HepG2 (cell line): Measurements from ENCODE around the gene PLD1. TPM values are rescaled to one million over a fixed set of nuclear protein-coding genes. Genes with fewer than 3 reads are reported as not detected.

Source experiments
- ARID2 ChIP-seq: sonication (generic); formaldehyde crosslinking; IDR thresholded peaks from 2 replicates; pipeline ENCODE4 v1.8.1; 2022; ENCODE audit warnings: mild to moderate bottlenecking, missing genetic modification reagents, borderline replicate concordance
- BRF2 ChIP-seq: sonication (generic); formaldehyde crosslinking; IDR thresholded peaks from 2 replicates; pipeline ENCODE4 v1.8.1; 2022; ENCODE audit warnings: mild to moderate bottlenecking, missing genetic modification reagents
- E2F5 ChIP-seq: sonication (generic); formaldehyde crosslinking; conservative IDR thresholded peaks from 2 replicates; pipeline ENCODE4 v1.4.0; 2020; ENCODE audit warnings: missing genetic modification reagents
- ISX ChIP-seq: sonication (generic); formaldehyde crosslinking; conservative IDR thresholded peaks from 2 replicates; pipeline ENCODE4 v1.5.0; 2020; ENCODE audit warnings: missing genetic modification reagents
- MYC ChIP-seq: sonication (generic); formaldehyde crosslinking; IDR thresholded peaks from 2 replicates; pipeline ENCODE4 v1.9.0; 2021; ENCODE audit warnings: missing genetic modification reagents, borderline replicate concordance
- NFE2L1 ChIP-seq: sonication (generic); formaldehyde crosslinking; IDR thresholded peaks from 2 replicates; pipeline ENCODE4 v1.4.0; 2020; ENCODE audit warnings: missing genetic modification reagents, mild to moderate bottlenecking, borderline replicate concordance
- PHF5A ChIP-seq: IDR thresholded peaks from one replicate; pipeline ENCODE4 v1.6.1; 2018; ENCODE audit warnings: low read depth, missing genetic modification reagents; ENCODE audit not compliant: unreplicated experiment
- RELA ChIP-seq: sonication (generic); formaldehyde crosslinking; IDR thresholded peaks from 2 replicates; pipeline ENCODE4 v1.4.0; 2020; ENCODE audit warnings: missing genetic modification reagents
- SIX1 ChIP-seq: sonication (generic); formaldehyde crosslinking; IDR thresholded peaks from 2 replicates; pipeline ENCODE4 v1.4.0; 2020; ENCODE audit warnings: missing genetic modification reagents, borderline replicate concordance
- TARDBP ChIP-seq: sonication (generic); formaldehyde crosslinking; IDR thresholded peaks from 2 replicates; pipeline ENCODE4 v1.8.0; 2022; ENCODE audit warnings: mild to moderate bottlenecking, missing genetic modification reagents
- U2AF2 ChIP-seq: fragments of 200-400 bp; formaldehyde crosslinking; IDR thresholded peaks from 2 replicates; pipeline ENCODE4 v1.6.1; 2017; ENCODE audit warnings: low read depth, mild to moderate bottlenecking, low read length
- ZFAT ChIP-seq: sonication (generic); formaldehyde crosslinking; conservative IDR thresholded peaks from 2 replicates; pipeline ENCODE4 v1.8.1; 2023; ENCODE audit warnings: missing genetic modification reagents, inconsistent platforms
- ZFP36L1 ChIP-seq: sonication (generic); formaldehyde crosslinking; IDR thresholded peaks from 2 replicates; pipeline ENCODE4 v1.8.0; 2022; ENCODE audit warnings: mild to moderate bottlenecking, missing genetic modification reagents, moderate library complexity
- ZMYM4 ChIP-seq: sonication (generic); formaldehyde crosslinking; IDR thresholded peaks from 2 replicates; pipeline ENCODE4 v1.8.1; 2023; ENCODE audit warnings: mild to moderate bottlenecking, missing genetic modification reagents
- ZNF264 ChIP-seq: sonication (generic); formaldehyde crosslinking; IDR thresholded peaks from 2 replicates; pipeline ENCODE4 v1.4.0; 2020; ENCODE audit warnings: missing genetic modification reagents
- ZNF362 ChIP-seq: sonication (generic); formaldehyde crosslinking; IDR thresholded peaks from 2 replicates; pipeline ENCODE4 v1.4.0; 2020; ENCODE audit warnings: missing genetic modification reagents, mild to moderate bottlenecking, borderline replicate concordance
- ZNF547 ChIP-seq: sonication (generic); formaldehyde crosslinking; IDR thresholded peaks from 2 replicates; pipeline ENCODE4 v1.5.1; 2020; ENCODE audit warnings: mild to moderate bottlenecking, missing genetic modification reagents
- ZNF562 ChIP-seq: sonication (generic); formaldehyde crosslinking; IDR thresholded peaks from 2 replicates; pipeline ENCODE4 v1.8.0; 2022; ENCODE audit warnings: missing genetic modification reagents, borderline replicate concordance
- ZNF570 ChIP-seq: sonication (generic); formaldehyde crosslinking; IDR thresholded peaks from 2 replicates; pipeline ENCODE4 v1.4.0; 2020; ENCODE audit warnings: mild to moderate bottlenecking, missing genetic modification reagents, borderline replicate concordance
- ZNF670 ChIP-seq: sonication (generic); formaldehyde crosslinking; IDR thresholded peaks from 2 replicates; pipeline ENCODE4 v1.8.0; 2022; ENCODE audit warnings: mild to moderate bottlenecking, missing genetic modification reagents, borderline replicate concordance
- ZNF724P ChIP-seq: sonication (generic); formaldehyde crosslinking; IDR thresholded peaks from 2 replicates; pipeline ENCODE4 v1.8.0; 2022; ENCODE audit warnings: missing genetic modification reagents, borderline replicate concordance
- polyA plus RNA-seq, 8 experiments: library from polyadenylated mRNA; depleted of rRNA in 3 of 8; stranded (reverse) in 7 of 8; unstranded in 1 of 8; fragments of >200 nt; fragmentation: Illumina TruSeq in 4 of 8; extraction: Trizol in 4 of 8; gene quantifications; 2 replicates each; pipeline versions ENCODE4 v1.2.1 to v1.2.3, GENCODE V29; 2011 to 2016; ENCODE audit warnings: low read depth in 4 of 8, missing spikeins in 1 of 8, mixed read lengths in 1 of 8; ENCODE audit not compliant: insufficient read depth in 1 of 8
- total RNA-seq, 5 experiments: library from RNA; depleted of rRNA; stranded (reverse); fragments of >200 nt; fragmentation: Illumina TruSeq; extraction: Trizol; gene quantifications; 2 replicates each; pipeline ENCODE4 v1.2.3, GENCODE V29; 2016; ENCODE audit warnings: low read depth in 1 of 5
- TF ChIP-seq, protein P1 (sequence below): sonication (generic); formaldehyde crosslinking; IDR thresholded peaks from 2 replicates; pipeline ENCODE4 v1.9.0; 2021; ENCODE audit warnings: missing genetic modification reagents, mild to moderate bottlenecking, borderline replicate concordance
- TF ChIP-seq, protein P2 (sequence below): sonication (generic); formaldehyde crosslinking; IDR thresholded peaks from 2 replicates; pipeline ENCODE4 v1.5.0; 2020; ENCODE audit warnings: mild to moderate bottlenecking, low read depth, missing genetic modification reagents, borderline replicate concordance
- TF ChIP-seq, protein P3 (sequence below): sonication (generic); formaldehyde crosslinking; IDR thresholded peaks from 2 replicates; pipeline ENCODE4 v1.4.0; 2020; ENCODE audit warnings: mild to moderate bottlenecking, missing genetic modification reagents

The PLD1 gene
- total and polyA plus RNA-seq, 2 of the 13 experiments (the other 11 are each of a cell fraction or from before 2014, with no cell fraction given) = 27.1 to 59.4 TPM

DNA sequence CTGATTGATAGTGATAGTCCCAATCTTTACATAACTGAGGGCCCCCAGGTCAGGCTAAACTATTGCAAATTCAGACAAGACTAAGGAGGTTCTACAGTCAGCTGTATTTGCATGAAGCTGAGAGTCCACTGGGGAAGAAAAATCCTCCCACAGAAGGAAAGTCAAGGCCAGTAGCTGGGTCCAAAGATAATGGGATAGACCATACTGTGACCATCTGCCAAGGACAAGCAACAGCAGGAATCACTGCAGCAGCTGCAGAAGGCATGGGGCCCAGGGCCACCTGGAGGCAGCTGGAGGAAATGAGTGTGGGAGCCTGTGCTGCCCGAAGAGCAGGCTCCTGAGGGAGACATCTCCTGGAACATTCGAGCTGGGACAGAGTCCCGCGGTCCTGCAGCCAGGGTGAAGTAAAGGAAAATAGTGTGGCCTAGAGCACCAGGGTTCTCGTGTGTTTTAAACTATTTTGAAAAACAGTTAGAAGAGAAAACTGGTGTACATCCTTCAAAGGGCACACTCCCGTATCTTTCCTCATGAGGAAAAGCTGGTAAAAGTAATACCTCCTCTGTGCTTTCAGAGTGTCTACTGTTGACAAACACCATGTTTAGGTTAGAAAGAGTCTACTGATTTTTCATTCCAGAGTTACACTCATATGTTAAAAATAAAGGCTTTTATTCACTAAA is 19.7 kb upstream of the PLD1 start (continued):
- TF ChIP-seq, protein P1, sequence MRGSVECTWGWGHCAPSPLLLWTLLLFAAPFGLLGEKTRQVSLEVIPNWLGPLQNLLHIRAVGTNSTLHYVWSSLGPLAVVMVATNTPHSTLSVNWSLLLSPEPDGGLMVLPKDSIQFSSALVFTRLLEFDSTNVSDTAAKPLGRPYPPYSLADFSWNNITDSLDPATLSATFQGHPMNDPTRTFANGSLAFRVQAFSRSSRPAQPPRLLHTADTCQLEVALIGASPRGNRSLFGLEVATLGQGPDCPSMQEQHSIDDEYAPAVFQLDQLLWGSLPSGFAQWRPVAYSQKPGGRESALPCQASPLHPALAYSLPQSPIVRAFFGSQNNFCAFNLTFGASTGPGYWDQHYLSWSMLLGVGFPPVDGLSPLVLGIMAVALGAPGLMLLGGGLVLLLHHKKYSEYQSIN (CRISPR knock-in tag) = no peak
- no peak for TF ChIP-seq U2AF2
- TF ChIP-seq ZNF562 (CRISPR knock-in tag) = no peak
- TF ChIP-seq E2F5 (CRISPR knock-in tag) = no peak
- no peak for TF ChIP-seq ZNF570 (CRISPR knock-in tag)
- no peak for TF ChIP-seq SIX1 (CRISPR knock-in tag)
- no peak for TF ChIP-seq BRF2
- TF ChIP-seq ZFP36L1 = no peak
- TF ChIP-seq ZFAT (CRISPR knock-in tag) = no peak
- TF ChIP-seq MYC (CRISPR knock-in tag) = peak; percentile 33; the same call in 1 of the 2 replicates
- TF ChIP-seq ZNF724P = no peak
- TF ChIP-seq ZNF670 (CRISPR knock-in tag) = no peak
- TF ChIP-seq NFE2L1 (CRISPR knock-in tag) = no peak
- peak; percentile 51 for TF ChIP-seq PHF5A
- TF ChIP-seq RELA (CRISPR knock-in tag) = no peak
- TF ChIP-seq ZNF264 (CRISPR knock-in tag) = no peak
- TF ChIP-seq ISX (CRISPR knock-in tag) = no peak
- TF ChIP-seq ZNF547 = no peak
- TF ChIP-seq, protein P2, sequence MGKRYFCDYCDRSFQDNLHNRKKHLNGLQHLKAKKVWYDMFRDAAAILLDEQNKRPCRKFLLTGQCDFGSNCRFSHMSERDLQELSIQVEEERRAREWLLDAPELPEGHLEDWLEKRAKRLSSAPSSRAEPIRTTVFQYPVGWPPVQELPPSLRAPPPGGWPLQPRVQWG (CRISPR knock-in tag) = no peak
- TF ChIP-seq ZMYM4 (CRISPR knock-in tag) = peak; percentile 96
- peak; percentile 83 for TF ChIP-seq TARDBP
- 0 out of 2 replicates have a peak, but pooled peaks have one; percentile 72 for TF ChIP-seq ARID2 (CRISPR knock-in tag)
- TF ChIP-seq, protein P3, sequence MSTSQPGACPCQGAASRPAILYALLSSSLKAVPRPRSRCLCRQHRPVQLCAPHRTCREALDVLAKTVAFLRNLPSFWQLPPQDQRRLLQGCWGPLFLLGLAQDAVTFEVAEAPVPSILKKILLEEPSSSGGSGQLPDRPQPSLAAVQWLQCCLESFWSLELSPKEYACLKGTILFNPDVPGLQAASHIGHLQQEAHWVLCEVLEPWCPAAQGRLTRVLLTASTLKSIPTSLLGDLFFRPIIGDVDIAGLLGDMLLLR (CRISPR knock-in tag) = no peak
- TF ChIP-seq ZNF362 (CRISPR knock-in tag) = peak; percentile 61; the same call in 1 of the 2 replicates
